ENCODE measurements around the gene FIGN. TPM values are rescaled to one million over a fixed set of nuclear protein-coding genes. Genes with fewer than 3 reads are reported as not detected.

FIGN gene
- total RNA-seq, 2 experiments from 2014 or later = not detected

- no peaks in the 10 kb centered on the region for H3K4me1 Mint-ChIP-seq (ENCODE audit: low read depth)
- Histone ChIP-seq H3K9me3 (ENCODE audit: control insufficient read depth in 1 of 2, insufficient read depth in 1 of 2, low read length in 2 of 2) (peaks cover 0 to 2% of the 10 kb centered on the region in 2 experiments), H3K4me1 (ENCODE audit: insufficient read depth, low read length) (no peaks in the 10 kb centered on the region), H3K36me3 (ENCODE audit: insufficient read depth, low read length) (no peaks in the 10 kb centered on the region), H3K27me3 (ENCODE audit: control insufficient read depth in 1 of 2, insufficient read depth in 2 of 2, low read length in 2 of 2) (no peaks in the 10 kb centered on the region), H3K27ac (ENCODE audit: low read depth in 1 of 2, low read length in 2 of 2) (no peak overlapping the region), H3K4me3 (ENCODE audit: low read length) (no peak overlapping the region)
- ATAC-seq (ENCODE audit: poor library complexity) (no peak), DNase-seq (no peak)
- POLR2A ChIA-PET = no interaction called here
- CTCF ChIA-PET = no interaction called here
- no peak for TF ChIP-seq CTCF (IDR thresholded peaks at IDR 0.05)
- H3K36me3 Mint-ChIP-seq (ENCODE audit: low read depth) = no peaks in the 10 kb centered on the region
- H3K27me3 Mint-ChIP-seq = no peaks in the 10 kb centered on the region
- no peak overlapping the region for H3K27ac Mint-ChIP-seq
- intact Hi-C loops (cut with DNase I, micrococcal nuclease) = no loop called here
- H3K4me3 Mint-ChIP-seq = no peak overlapping the region
- H3K9me3 Mint-ChIP-seq = no peaks in the 10 kb centered on the region
Observed at GRCh38 chr2:163604941-163605555, 130.8 kb downstream of the FIGN start.

GRCh38 chr2:163602196-163602595 is 133.6 kb downstream of the FIGN start:
- no peak for TF ChIP-seq CTCF (IDR thresholded peaks at IDR 0.05)
- intact Hi-C loops (cut with DNase I, micrococcal nuclease) = no loop called here
- Histone ChIP-seq H3K9me3 (ENCODE audit: control insufficient read depth in 1 of 2, insufficient read depth in 1 of 2, low read length in 2 of 2) (no peaks in the 10 kb centered on the region), H3K4me1 (ENCODE audit: insufficient read depth, low read length) (no peaks in the 10 kb centered on the region), H3K36me3 (ENCODE audit: insufficient read depth, low read length) (no peaks in the 10 kb centered on the region), H3K27ac (ENCODE audit: low read depth in 1 of 2, low read length in 2 of 2) (no peak overlapping the region), H3K27me3 (ENCODE audit: control insufficient read depth in 1 of 2, insufficient read depth in 2 of 2, low read length in 2 of 2) (no peaks in the 10 kb centered on the region), H3K4me3 (ENCODE audit: low read length) (no peak overlapping the region)
- H3K27ac Mint-ChIP-seq = no peak overlapping the region
- no peak for DNase-seq
- no peaks in the 10 kb centered on the region for H3K36me3 Mint-ChIP-seq (ENCODE audit: low read depth)
- ChIA-PET POLR2A (no interaction called here), CTCF (no interaction called here)
- H3K4me3 Mint-ChIP-seq = no peak overlapping the region
- no peak for ATAC-seq (ENCODE audit: poor library complexity)
- H3K27me3 Mint-ChIP-seq = no peaks in the 10 kb centered on the region
- no peaks in the 10 kb centered on the region for H3K4me1 Mint-ChIP-seq (ENCODE audit: low read depth)
- no peaks in the 10 kb centered on the region for H3K9me3 Mint-ChIP-seq

- Histone ChIP-seq H3K4me1 (ENCODE audit: insufficient read depth, low read length) (no peaks in the 10 kb centered on the region), H3K9me3 (ENCODE audit: control insufficient read depth in 1 of 2, insufficient read depth in 1 of 2, low read length in 2 of 2) (no peaks in the 10 kb centered on the region), H3K36me3 (ENCODE audit: insufficient read depth, low read length) (no peaks in the 10 kb centered on the region), H3K27ac (ENCODE audit: low read depth in 1 of 2, low read length in 2 of 2) (no peak overlapping the region), H3K4me3 (ENCODE audit: low read length) (no peak overlapping the region), H3K27me3 (ENCODE audit: control insufficient read depth in 1 of 2, insufficient read depth in 2 of 2, low read length in 2 of 2) (no peaks in the 10 kb centered on the region)
- Mint-ChIP-seq H3K4me1 (ENCODE audit: low read depth) (no peaks in the 10 kb centered on the region), H3K4me3 (no peak overlapping the region), H3K27ac (no peak overlapping the region), H3K9me3 (no peaks in the 10 kb centered on the region), H3K27me3 (no peaks in the 10 kb centered on the region), H3K36me3 (ENCODE audit: low read depth) (no peaks in the 10 kb centered on the region)
- TF ChIP-seq CTCF (IDR thresholded peaks at IDR 0.05) = no peak
- ATAC-seq (ENCODE audit: poor library complexity) (no peak), DNase-seq (no peak)
- POLR2A ChIA-PET = no interaction called here
- intact Hi-C loops (cut with DNase I, micrococcal nuclease) = no loop called here
- CTCF ChIA-PET = no interaction called here
Observed at GRCh38 chr2:163601377-163601776, 134.4 kb downstream of the FIGN start.

All from CD4-positive, alpha-beta T cell (primary cell).